ENCODE data around the gene SFSWAP. TPM values are rescaled to one million over a fixed set of nuclear protein-coding genes. Genes with fewer than 3 reads are reported as not detected.

Gene SFSWAP
- total and polyA plus RNA-seq, 2 of the 8 experiments (the other 6 are each of a cell fraction or from before 2014, with no cell fraction given), result 36.5 to 49.5 TPM

DNA sequence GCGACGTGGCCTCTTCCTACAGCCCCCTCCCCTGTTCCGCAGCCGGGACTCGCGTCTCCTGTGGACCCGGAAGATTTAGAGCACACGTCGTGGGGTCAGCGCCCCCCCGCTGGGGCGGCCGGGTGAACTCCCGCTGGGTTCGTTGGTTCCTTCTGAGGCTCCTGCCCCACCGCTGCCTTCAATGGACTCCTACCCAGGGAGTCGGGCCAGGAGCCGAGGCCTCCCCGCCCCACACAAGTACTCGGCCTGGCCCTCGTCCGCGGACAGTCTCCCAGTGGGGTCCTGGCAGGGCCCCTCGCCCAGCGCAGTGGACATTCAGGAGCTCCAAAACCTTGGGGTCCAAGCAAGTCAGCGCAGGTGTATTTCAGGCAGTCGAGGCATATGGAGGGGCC lies 118.5 kb downstream of the SFSWAP start (continued):
- no peak for TF ChIP-seq GTF2F1 (IDR thresholded peaks at IDR 0.05; ENCODE audit: borderline replicate concordance, low read depth, low read length)
- TF ChIP-seq TAF7 (optimal IDR thresholded peaks at IDR 0.05; ENCODE audit: borderline replicate concordance, low read depth, low read length), result no peak
- no peak for TF ChIP-seq USF2 (IDR thresholded peaks at IDR 0.05; ENCODE audit: low read length)
- TF ChIP-seq RBBP5 (IDR thresholded peaks at IDR 0.05; ENCODE audit: borderline replicate concordance, low read depth, low read length), result no peak
- no peak for TF ChIP-seq PHF8 (conservative IDR thresholded peaks at IDR 0.05; ENCODE audit: low read depth, low read length)
